HS-5 (cell line): ENCODE results near the gene GINS3.

ENCODE experiments used
- DNase-seq: peaks from one replicate; pipeline ENCODE4 v3.0.0-alpha.2; 2012; ENCODE audit warnings: low read depth

GINS3 gene

GRCh38 chr16:58425756-58426494 is 33.7 kb downstream of the GINS3 start:
- DNase-seq = no peak

GRCh38 chr16:58426966-58427365 is 34.7 kb downstream of the GINS3 start:
- DNase-seq = no peak

- no peak for DNase-seq
Observed at GRCh38 chr16:58428621-58429542, 36.6 kb downstream of the GINS3 start.

- no peak for DNase-seq
Observed at GRCh38 chr16:58430718-58431117, 38.4 kb downstream of the GINS3 start.

GRCh38 chr16:58433569-58433951 is 41.3 kb downstream of the GINS3 start:
- no peak for DNase-seq

- no peak for DNase-seq
Observed at GRCh38 chr16:58435779-58436178, 43.5 kb downstream of the GINS3 start.

- DNase-seq = no peak
Observed at GRCh38 chr16:58440131-58440530, 47.9 kb downstream of the GINS3 start.

GRCh38 chr16:58442547-58442946 is 50.3 kb downstream of the GINS3 start:
- no peak for DNase-seq

GRCh38 chr16:58443783-58444182 is 51.5 kb downstream of the GINS3 start:
- no peak for DNase-seq

GRCh38 chr16:58444265-58444664 is 52.0 kb downstream of the GINS3 start:
- no peak for DNase-seq

- DNase-seq = no peak
Observed at GRCh38 chr16:58448890-58449289, 56.6 kb downstream of the GINS3 start.

- DNase-seq = no peak
Observed at GRCh38 chr16:58449306-58449705, 57.0 kb downstream of the GINS3 start.

- DNase-seq = no peak
Observed at GRCh38 chr16:58449768-58450167, 57.5 kb downstream of the GINS3 start.

GRCh38 chr16:58450590-58450989 is 58.3 kb downstream of the GINS3 start:
- DNase-seq = no peak

GRCh38 chr16:58451265-58451689 is 59.0 kb downstream of the GINS3 start:
- DNase-seq = no peak

- peak; percentile 65 for DNase-seq
Observed at GRCh38 chr16:58451945-58452401, 59.7 kb downstream of the GINS3 start.

- DNase-seq = no peak
Observed at GRCh38 chr16:58452640-58453039, 60.4 kb downstream of the GINS3 start.

- DNase-seq = no peak
Observed at GRCh38 chr16:58454178-58454577, 61.9 kb downstream of the GINS3 start.

- DNase-seq = no peak
Observed at GRCh38 chr16:58454856-58455255, 62.6 kb downstream of the GINS3 start.
